Neuron (in vitro differentiated cells): ENCODE measurements around the gene KAZALD1.
A peak's percentile ranks its signal among the peaks of the same experiment; 100 is the strongest.

ENCODE experiments used
- H2AFZ ChIP-seq: one replicate; pipeline ENCODE4 v1.6.1; 2013; ENCODE audit warnings: low read depth, mild to moderate bottlenecking, inconsistent platforms, low read length, moderate library complexity
- H3K27me3 ChIP-seq: one replicate; pipeline ENCODE4 v1.6.1; 2013; ENCODE audit warnings: low read length; ENCODE audit not compliant: insufficient read depth
- H3K36me3 ChIP-seq: one replicate; pipeline ENCODE4 v1.6.1; 2013; ENCODE audit warnings: low read length; ENCODE audit not compliant: insufficient read depth
- H3K4me1 ChIP-seq: one replicate; pipeline ENCODE4 v1.6.1; 2013; ENCODE audit warnings: low read length; ENCODE audit not compliant: insufficient read depth
- H3K4me3 ChIP-seq: 2 replicates; pipeline ENCODE4 v1.5.1; 2013; ENCODE audit warnings: mild to moderate bottlenecking, low read length, moderate library complexity
- H3K9me3 ChIP-seq: one replicate; pipeline ENCODE4 v1.6.1; 2013; ENCODE audit warnings: low read length

KAZALD1 gene

GRCh38 chr10:101046332-101047238 lies 15.2 kb upstream of the KAZALD1 start:
- no peaks in the 10 kb centered on the region for H3K36me3 ChIP-seq

GRCh38 chr10:101047268-101047667 lies 14.5 kb upstream of the KAZALD1 start:
- Histone ChIP-seq H3K4me3 (no peak overlapping the region), H3K36me3 (no peaks in the 10 kb centered on the region), H3K9me3 (no peaks in the 10 kb centered on the region), H3K4me1 (peaks cover 14% of the 10 kb centered on the region), H2AFZ (no peak overlapping the region), H3K27me3 (no peaks in the 10 kb centered on the region)

More at GRCh38 chr10:101046332-101047238, 15.2 kb upstream of the KAZALD1 start:
- Histone ChIP-seq H3K9me3 (no peaks in the 10 kb centered on the region), H3K27me3 (no peaks in the 10 kb centered on the region), H3K4me3 (no peak overlapping the region), H2AFZ (no peak overlapping the region), H3K4me1 (peaks cover 19% of the 10 kb centered on the region)

- H3K9me3 ChIP-seq: no peaks in the 10 kb centered on the region
- no peaks in the 10 kb centered on the region for H3K36me3 ChIP-seq
- no peaks in the 10 kb centered on the region for H3K27me3 ChIP-seq
- peaks cover 9% of the 10 kb centered on the region for H3K4me1 ChIP-seq
- no peak overlapping the region for H3K4me3 ChIP-seq
- no peak overlapping the region for H2AFZ ChIP-seq
Measured at GRCh38 chr10:101047961-101048892, 13.6 kb upstream of the KAZALD1 start.

GRCh38 chr10:101050208-101051069 lies 11.3 kb upstream of the KAZALD1 start:
- H3K9me3 ChIP-seq: no peaks in the 10 kb centered on the region
- H3K4me1 ChIP-seq: no peaks in the 10 kb centered on the region
- H3K4me3 ChIP-seq: no peak overlapping the region
- no peak overlapping the region for H2AFZ ChIP-seq
- no peaks in the 10 kb centered on the region for H3K27me3 ChIP-seq
- H3K36me3 ChIP-seq: no peaks in the 10 kb centered on the region

- Histone ChIP-seq H3K9me3 (no peaks in the 10 kb centered on the region), H3K27me3 (no peaks in the 10 kb centered on the region), H3K36me3 (no peaks in the 10 kb centered on the region), H3K4me3 (no peak overlapping the region), H2AFZ (no peak overlapping the region), H3K4me1 (no peaks in the 10 kb centered on the region)
Measured at GRCh38 chr10:101052285-101052684, 9.5 kb upstream of the KAZALD1 start.

- no peaks in the 10 kb centered on the region for H3K27me3 ChIP-seq
- no peaks in the 10 kb centered on the region for H3K4me1 ChIP-seq
- no peak overlapping the region for H2AFZ ChIP-seq
- no peaks in the 10 kb centered on the region for H3K9me3 ChIP-seq
- H3K36me3 ChIP-seq: no peaks in the 10 kb centered on the region
- no peak overlapping the region for H3K4me3 ChIP-seq
Measured at GRCh38 chr10:101053516-101053915, 8.3 kb upstream of the KAZALD1 start.

GRCh38 chr10:101054351-101054750 lies 7.4 kb upstream of the KAZALD1 start:
- H3K36me3 ChIP-seq: no peaks in the 10 kb centered on the region
- peaks cover 3% of the 10 kb centered on the region for H3K4me1 ChIP-seq
- no peaks in the 10 kb centered on the region for H3K27me3 ChIP-seq
- no peak overlapping the region for H2AFZ ChIP-seq
- no peak overlapping the region for H3K4me3 ChIP-seq
- no peaks in the 10 kb centered on the region for H3K9me3 ChIP-seq

GRCh38 chr10:101054876-101055275 lies 6.9 kb upstream of the KAZALD1 start:
- Histone ChIP-seq H3K9me3 (no peaks in the 10 kb centered on the region), H3K4me1 (peaks cover 8% of the 10 kb centered on the region), H3K36me3 (no peaks in the 10 kb centered on the region), H3K4me3 (no peak overlapping the region), H3K27me3 (no peaks in the 10 kb centered on the region), H2AFZ (no peak overlapping the region)

GRCh38 chr10:101055411-101055810 lies 6.4 kb upstream of the KAZALD1 start:
- Histone ChIP-seq H3K4me1 (peaks cover 9% of the 10 kb centered on the region), H3K9me3 (no peaks in the 10 kb centered on the region), H3K36me3 (no peaks in the 10 kb centered on the region), H2AFZ (no peak overlapping the region), H3K4me3 (no peak overlapping the region), H3K27me3 (no peaks in the 10 kb centered on the region)

GRCh38 chr10:101056365-101057151 lies 5.2 kb upstream of the KAZALD1 start:
- Histone ChIP-seq H3K9me3 (no peaks in the 10 kb centered on the region), H3K4me3 (no peak overlapping the region), H3K36me3 (no peaks in the 10 kb centered on the region), H3K27me3 (no peaks in the 10 kb centered on the region), H2AFZ (no peak overlapping the region), H3K4me1 (peaks cover 9% of the 10 kb centered on the region)

- peaks cover 21% of the 10 kb centered on the region for H3K27me3 ChIP-seq
- H3K4me1 ChIP-seq: peaks cover 25% of the 10 kb centered on the region
- H2AFZ ChIP-seq: peak overlapping the region; percentile 89
- peak overlapping the region; percentile 96 for H3K4me3 ChIP-seq
- H3K36me3 ChIP-seq: no peaks in the 10 kb centered on the region
- H3K9me3 ChIP-seq: no peaks in the 10 kb centered on the region
Measured at GRCh38 chr10:101060036-101060950, 1.5 kb upstream of the KAZALD1 start.
